ENCODE results near the gene EXOC6B. TPM values are rescaled to one million over a fixed set of nuclear protein-coding genes. Genes with fewer than 3 reads are reported as not detected.

The EXOC6B gene
- polyA plus RNA-seq, 2 of the 4 experiments (the other 2 are of a cell fraction): 15.5 to 24.7 TPM

DNA sequence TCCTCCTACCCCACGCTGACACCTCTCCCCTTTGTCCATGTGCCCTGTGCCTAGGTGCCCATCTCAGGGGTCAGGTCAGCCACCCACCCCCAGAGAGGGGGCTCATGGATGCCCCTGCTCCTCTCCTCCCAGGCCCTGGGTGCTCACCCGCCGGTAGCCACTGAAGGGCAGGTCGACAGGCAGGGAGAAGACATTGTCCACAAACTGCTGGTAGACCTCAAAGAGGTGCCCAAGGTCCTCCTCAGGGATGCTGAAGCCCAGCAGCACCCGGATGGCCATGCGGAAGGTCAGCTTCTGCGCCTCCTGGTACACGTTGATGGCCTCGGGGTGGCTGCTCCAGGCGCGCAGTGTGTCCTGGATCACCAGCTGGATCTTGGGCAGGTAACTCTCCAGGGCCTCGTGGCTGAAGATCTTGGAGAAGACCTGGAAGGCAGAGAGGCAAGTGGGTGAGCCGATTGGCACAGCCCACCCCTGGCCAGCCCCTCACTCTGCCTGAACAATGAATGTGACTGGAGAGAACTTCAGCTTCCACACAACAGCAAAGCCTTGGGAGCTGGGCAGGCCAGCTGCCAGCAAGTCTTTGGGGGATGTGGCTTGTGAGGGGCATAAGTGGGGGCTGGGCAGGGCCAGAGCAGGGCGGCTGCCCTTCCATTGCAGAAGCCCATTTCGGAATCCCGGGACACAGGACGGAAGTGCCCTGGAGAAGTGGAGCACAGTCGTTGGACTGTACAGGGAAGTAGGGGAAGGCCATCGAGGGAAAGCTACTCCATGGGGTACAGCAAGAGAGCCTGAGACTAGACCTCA is 690.6 kb downstream of the EXOC6B start:
- no peak for DNase-seq (ENCODE audit: low read depth in 1 of 2, low spot score in 1 of 2)

DNA sequence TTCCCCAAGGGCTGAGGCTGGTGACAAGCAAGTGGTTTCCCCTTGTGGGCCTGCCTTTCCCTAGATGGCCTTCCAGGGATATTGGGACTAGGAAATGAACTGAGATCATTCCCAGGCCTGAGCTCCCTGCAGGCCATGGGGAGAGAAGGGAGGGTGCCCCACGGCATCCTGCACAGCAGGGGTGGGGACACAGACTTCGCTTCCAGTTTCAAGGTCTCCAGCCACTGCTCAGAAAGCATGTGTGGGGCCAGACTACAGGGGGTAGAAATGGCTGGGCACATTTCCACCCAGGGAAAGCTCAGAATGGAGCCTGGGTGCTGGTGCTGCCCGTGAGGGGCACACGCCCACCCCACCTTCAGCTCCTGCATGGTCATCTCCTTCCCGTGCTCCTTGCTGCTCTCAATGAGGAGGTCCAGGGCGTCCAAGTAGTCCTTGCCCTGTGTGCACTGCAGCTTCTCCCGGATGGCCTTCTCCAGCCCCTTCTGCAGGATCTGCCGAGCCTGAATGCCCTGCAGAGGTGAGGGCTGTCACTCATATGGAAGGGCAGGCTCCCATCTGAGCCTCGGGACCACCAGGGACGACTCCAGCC is 691.3 kb downstream of the EXOC6B start:
- H3K4me1 ChIP-seq: peaks cover 24% of the 10 kb centered on the region
- ATAC-seq (no peak), FAIRE-seq (no peak), DNase-seq (ENCODE audit: low read depth in 1 of 2, low spot score in 1 of 2) (no peak)
- no peak overlapping the region for H3K27ac ChIP-seq
- WGBS (ENCODE audit: missing lambda C conversion rate): 82% methylated on average over 10 of the region's 10 CpGs
- no peaks in the 10 kb centered on the region for H3K9me3 ChIP-seq
- no peak overlapping the region for H3K4me3 ChIP-seq
- TF ChIP-seq PHF8 (IDR thresholded peaks at IDR 0.05; ENCODE audit: borderline replicate concordance, low read depth): no peak
- no peak for TF ChIP-seq MAFK (IDR thresholded peaks at IDR 0.05; ENCODE audit: partially characterized antibody)
- no peak for TF ChIP-seq CBX8 (IDR thresholded peaks at IDR 0.05)
- TF ChIP-seq HOXA7 (CRISPR knock-in tag; IDR thresholded peaks at IDR 0.05): no peak
- no peak for TF ChIP-seq FOSL2 (IDR thresholded peaks at IDR 0.05)
- no peak for TF ChIP-seq FOSL2 (CRISPR knock-in tag; IDR thresholded peaks at IDR 0.05)
- no peak for TF ChIP-seq EHMT2 (IDR thresholded peaks at IDR 0.05; ENCODE audit: low read depth)
- TF ChIP-seq, protein P1, sequence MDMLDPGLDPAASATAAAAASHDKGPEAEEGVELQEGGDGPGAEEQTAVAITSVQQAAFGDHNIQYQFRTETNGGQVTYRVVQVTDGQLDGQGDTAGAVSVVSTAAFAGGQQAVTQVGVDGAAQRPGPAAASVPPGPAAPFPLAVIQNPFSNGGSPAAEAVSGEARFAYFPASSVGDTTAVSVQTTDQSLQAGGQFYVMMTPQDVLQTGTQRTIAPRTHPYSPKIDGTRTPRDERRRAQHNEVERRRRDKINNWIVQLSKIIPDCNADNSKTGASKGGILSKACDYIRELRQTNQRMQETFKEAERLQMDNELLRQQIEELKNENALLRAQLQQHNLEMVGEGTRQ (IDR thresholded peaks at IDR 0.05): no peak
- no peak for TF ChIP-seq TFCP2L1 (CRISPR knock-in tag; IDR thresholded peaks at IDR 0.05)
- no peak for TF ChIP-seq POLR2AphosphoS2 (conservative IDR thresholded peaks at IDR 0.05; ENCODE audit: low read length)
- no peak for TF ChIP-seq ZNF302 (CRISPR knock-in tag; IDR thresholded peaks at IDR 0.05)
- no peak for TF ChIP-seq CBX2 (IDR thresholded peaks at IDR 0.05; ENCODE audit: borderline replicate concordance, low read depth)
- TF ChIP-seq RNF2 (IDR thresholded peaks at IDR 0.05; ENCODE audit: borderline replicate concordance, low read depth): no peak
- no peak for TF ChIP-seq ZSCAN20 (CRISPR knock-in tag; IDR thresholded peaks at IDR 0.05)
- TF ChIP-seq, protein P2, sequence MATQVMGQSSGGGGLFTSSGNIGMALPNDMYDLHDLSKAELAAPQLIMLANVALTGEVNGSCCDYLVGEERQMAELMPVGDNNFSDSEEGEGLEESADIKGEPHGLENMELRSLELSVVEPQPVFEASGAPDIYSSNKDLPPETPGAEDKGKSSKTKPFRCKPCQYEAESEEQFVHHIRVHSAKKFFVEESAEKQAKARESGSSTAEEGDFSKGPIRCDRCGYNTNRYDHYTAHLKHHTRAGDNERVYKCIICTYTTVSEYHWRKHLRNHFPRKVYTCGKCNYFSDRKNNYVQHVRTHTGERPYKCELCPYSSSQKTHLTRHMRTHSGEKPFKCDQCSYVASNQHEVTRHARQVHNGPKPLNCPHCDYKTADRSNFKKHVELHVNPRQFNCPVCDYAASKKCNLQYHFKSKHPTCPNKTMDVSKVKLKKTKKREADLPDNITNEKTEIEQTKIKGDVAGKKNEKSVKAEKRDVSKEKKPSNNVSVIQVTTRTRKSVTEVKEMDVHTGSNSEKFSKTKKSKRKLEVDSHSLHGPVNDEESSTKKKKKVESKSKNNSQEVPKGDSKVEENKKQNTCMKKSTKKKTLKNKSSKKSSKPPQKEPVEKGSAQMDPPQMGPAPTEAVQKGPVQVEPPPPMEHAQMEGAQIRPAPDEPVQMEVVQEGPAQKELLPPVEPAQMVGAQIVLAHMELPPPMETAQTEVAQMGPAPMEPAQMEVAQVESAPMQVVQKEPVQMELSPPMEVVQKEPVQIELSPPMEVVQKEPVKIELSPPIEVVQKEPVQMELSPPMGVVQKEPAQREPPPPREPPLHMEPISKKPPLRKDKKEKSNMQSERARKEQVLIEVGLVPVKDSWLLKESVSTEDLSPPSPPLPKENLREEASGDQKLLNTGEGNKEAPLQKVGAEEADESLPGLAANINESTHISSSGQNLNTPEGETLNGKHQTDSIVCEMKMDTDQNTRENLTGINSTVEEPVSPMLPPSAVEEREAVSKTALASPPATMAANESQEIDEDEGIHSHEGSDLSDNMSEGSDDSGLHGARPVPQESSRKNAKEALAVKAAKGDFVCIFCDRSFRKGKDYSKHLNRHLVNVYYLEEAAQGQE (IDR thresholded peaks at IDR 0.05): no peak
- TF ChIP-seq EHF (CRISPR knock-in tag; IDR thresholded peaks at IDR 0.05): no peak
- no peak for TF ChIP-seq RARB (CRISPR knock-in tag; IDR thresholded peaks at IDR 0.05)
- TF ChIP-seq HDAC2 (IDR thresholded peaks at IDR 0.05): no peak
- TF ChIP-seq ESRRA (IDR thresholded peaks at IDR 0.05; ENCODE audit: borderline replicate concordance, low read length): no peak
- no peak for TF ChIP-seq CEBPB (IDR thresholded peaks at IDR 0.05)
- no peak for TF ChIP-seq HOXB5 (CRISPR knock-in tag; IDR thresholded peaks at IDR 0.05)
- H3K4me2 ChIP-seq: no peak overlapping the region
- CTCF ChIA-PET: interaction anchor here (0.8 to 3.7 kb wide), 6 partner anchors 13 to 971 kb away, joined by 3 to 20 read pairs (median 3); partner anchors contain the start of gene CYP26B1
- POLR2A ChIA-PET: no interaction called here

More for the DNA sequence above, 690.6 kb downstream of the EXOC6B start:
- no peak for ATAC-seq
- no peak for TF ChIP-seq KDM5A (IDR thresholded peaks at IDR 0.05)
- no peak for TF ChIP-seq RCOR1 (IDR thresholded peaks at IDR 0.05; ENCODE audit: low read depth, low read length)
- TF ChIP-seq TP53 (CRISPR knock-in tag; IDR thresholded peaks at IDR 0.05): no peak
- no peak for TF ChIP-seq NR3C1 (IDR thresholded peaks at IDR 0.05)
- TF ChIP-seq, protein P3, sequence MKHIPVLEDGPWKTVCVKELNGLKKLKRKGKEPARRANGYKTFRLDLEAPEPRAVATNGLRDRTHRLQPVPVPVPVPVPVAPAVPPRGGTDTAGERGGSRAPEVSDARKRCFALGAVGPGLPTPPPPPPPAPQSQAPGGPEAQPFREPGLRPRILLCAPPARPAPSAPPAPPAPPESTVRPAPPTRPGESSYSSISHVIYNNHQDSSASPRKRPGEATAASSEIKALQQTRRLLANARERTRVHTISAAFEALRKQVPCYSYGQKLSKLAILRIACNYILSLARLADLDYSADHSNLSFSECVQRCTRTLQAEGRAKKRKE (CRISPR knock-in tag; IDR thresholded peaks at IDR 0.05; ENCODE audit: low read depth): no peak
- TF ChIP-seq HOXA7 (CRISPR knock-in tag; IDR thresholded peaks at IDR 0.05): no peak
- TF ChIP-seq JUNB (IDR thresholded peaks at IDR 0.05): no peak
- no peak for TF ChIP-seq FOSB (CRISPR knock-in tag; IDR thresholded peaks at IDR 0.05)
- TF ChIP-seq PHF8 (IDR thresholded peaks at IDR 0.05; ENCODE audit: borderline replicate concordance, low read depth): no peak
- TF ChIP-seq EHF (CRISPR knock-in tag; IDR thresholded peaks at IDR 0.05): no peak
- TF ChIP-seq JUN (IDR thresholded peaks at IDR 0.05): no peak
- no peak for TF ChIP-seq HOXB13 (CRISPR knock-in tag; IDR thresholded peaks at IDR 0.05; ENCODE audit: low read depth)
- Histone ChIP-seq H3K4me3 (no peak overlapping the region), H3K4me2 (no peak overlapping the region), H3K4me1 (peaks cover 27% of the 10 kb centered on the region), H3K27ac (no peak overlapping the region), H3K9me3 (no peaks in the 10 kb centered on the region)
- POLR2A ChIA-PET: no interaction called here
- CTCF ChIA-PET: interaction anchor here (0.8 to 4.1 kb wide), 8 partner anchors 13 to 972 kb away, joined by 3 to 33 read pairs (median 3); partner anchors contain the start of gene CYP26B1
- no peak for FAIRE-seq
- whole genome bisulfite sequencing (ENCODE audit: missing lambda C conversion rate): 80% methylated on average over 8 of the region's 19 CpGs
